ENCODE results near the gene NOP53.
"Not testable (repeated sequence)": the region's sequence is repeated elsewhere in the genome, so short reads cannot be mapped to it uniquely, and the experiment has no call there.

Gene NOP53

GRCh38 chr19:47711652-47712242, 33.6 kb upstream of the NOP53 start:
- Histone ChIP-seq H4K20me1 (ENCODE audit: insufficient read depth, low read length) (no peaks in the 10 kb centered on the region), H3K9me2 (replicated peaks; ENCODE audit: insufficient read depth, low read length) (no peaks in the 10 kb centered on the region), H3K27ac (ENCODE audit: low read length) (no peak overlapping the region), H3K9ac (ENCODE audit: low read length) (no peak overlapping the region), H3K4me1 (ENCODE audit: low read length) (no peaks in the 10 kb centered on the region), H3F3A (ENCODE audit: insufficient read depth, low read length) (no peaks in the 10 kb centered on the region), H3K9me3 (replicated peaks; ENCODE audit: insufficient read depth, low read length) (no peaks in the 10 kb centered on the region), H3K36me3 (replicated peaks; ENCODE audit: insufficient read depth, low read length) (no peaks in the 10 kb centered on the region), H3K27me3 (replicated peaks; ENCODE audit: insufficient read depth, low read length) (peaks cover 63% of the 10 kb centered on the region), H3K4me3 (ENCODE audit: low read length) (no peak overlapping the region), H3K79me2 (ENCODE audit: low read length) (no peaks in the 10 kb centered on the region), H3K4me2 (ENCODE audit: low read depth, low read length) (no peak overlapping the region), H2AFZ (ENCODE audit: low read length) (no peak overlapping the region)
- no peak for DNase-seq
- TF ChIP-seq EZH2phosphoT487 (IDR thresholded peaks at IDR 0.05; ENCODE audit: low read length): no peak
- no peak for TF ChIP-seq EZH2 (optimal IDR thresholded peaks at IDR 0.05; ENCODE audit: low read depth, low read length)

- no peaks in the 10 kb centered on the region for H3K9me3 ChIP-seq (replicated peaks; ENCODE audit: insufficient read depth, low read length)
- no peaks in the 10 kb centered on the region for H3K4me1 ChIP-seq (ENCODE audit: low read length)
- no peaks in the 10 kb centered on the region for H4K20me1 ChIP-seq (ENCODE audit: insufficient read depth, low read length)
- no peaks in the 10 kb centered on the region for H3F3A ChIP-seq (ENCODE audit: insufficient read depth, low read length)
- H3K36me3 ChIP-seq (replicated peaks; ENCODE audit: insufficient read depth, low read length): no peaks in the 10 kb centered on the region
- no peak within 1 kb of the TSS for H3K4me3 ChIP-seq (ENCODE audit: low read length)
- no peaks in the 10 kb centered on the region for H3K79me2 ChIP-seq (ENCODE audit: low read length)
- H3K9ac ChIP-seq (ENCODE audit: low read length): no peak within 1 kb of the TSS
- H3K27ac ChIP-seq (ENCODE audit: low read length): no peak within 1 kb of the TSS
- no peak within 1 kb of the TSS for H2AFZ ChIP-seq (ENCODE audit: low read length)
- TF ChIP-seq CTCF (IDR thresholded peaks at IDR 0.05; ENCODE audit: low read length) (peak; percentile 58), EZH2 (optimal IDR thresholded peaks at IDR 0.05; ENCODE audit: low read depth, low read length) (no peak), EZH2phosphoT487 (IDR thresholded peaks at IDR 0.05; ENCODE audit: low read length) (no peak)
- no peak within 1 kb of the TSS for H3K4me2 ChIP-seq (ENCODE audit: low read depth, low read length)
- H3K9me2 ChIP-seq (replicated peaks; ENCODE audit: insufficient read depth, low read length): no peaks in the 10 kb centered on the region
- H3K27me3 ChIP-seq (replicated peaks; ENCODE audit: insufficient read depth, low read length): peaks cover 66% of the 10 kb centered on the region
- no peak for DNase-seq
Measured at GRCh38 chr19:47713046-47714021, 32.0 kb upstream of the NOP53 start, which contains the start of gene EHD2. TSS of gene EHD2 (plus strand) at chr19:47713422. CDS start at chr19:47716613, 3,191 bp downstream.

- Histone ChIP-seq H3K9me2 (replicated peaks; ENCODE audit: insufficient read depth, low read length) (no peaks in the 10 kb centered on the region), H3K27ac (ENCODE audit: low read length) (no peak overlapping the region), H3K9ac (ENCODE audit: low read length) (no peak overlapping the region), H3K36me3 (replicated peaks; ENCODE audit: insufficient read depth, low read length) (no peaks in the 10 kb centered on the region), H3K4me1 (ENCODE audit: low read length) (no peaks in the 10 kb centered on the region), H4K20me1 (ENCODE audit: insufficient read depth, low read length) (no peaks in the 10 kb centered on the region), H2AFZ (ENCODE audit: low read length) (no peak overlapping the region), H3K27me3 (replicated peaks; ENCODE audit: insufficient read depth, low read length) (peaks cover 64% of the 10 kb centered on the region), H3K4me2 (ENCODE audit: low read depth, low read length) (no peak overlapping the region), H3K9me3 (replicated peaks; ENCODE audit: insufficient read depth, low read length) (no peaks in the 10 kb centered on the region), H3F3A (ENCODE audit: insufficient read depth, low read length) (no peaks in the 10 kb centered on the region), H3K79me2 (ENCODE audit: low read length) (no peaks in the 10 kb centered on the region), H3K4me3 (ENCODE audit: low read length) (no peak overlapping the region)
- TF ChIP-seq CTCF (IDR thresholded peaks at IDR 0.05; ENCODE audit: low read length) (no peak), EZH2 (optimal IDR thresholded peaks at IDR 0.05; ENCODE audit: low read depth, low read length) (no peak), EZH2phosphoT487 (IDR thresholded peaks at IDR 0.05; ENCODE audit: low read length) (no peak)
- DNase-seq: no peak
Measured at GRCh38 chr19:47714339-47714738, 31.0 kb upstream of the NOP53 start.

GRCh38 chr19:47714855-47715254, 30.5 kb upstream of the NOP53 start:
- not testable (repeated sequence) for H3K4me3 ChIP-seq (ENCODE audit: low read length); H3K4me2 ChIP-seq (ENCODE audit: low read depth, low read length); H3K9ac ChIP-seq (ENCODE audit: low read length); H3K27ac ChIP-seq (ENCODE audit: low read length); H3K4me1 ChIP-seq (ENCODE audit: low read length); H3K36me3 ChIP-seq (replicated peaks; ENCODE audit: insufficient read depth, low read length); H3K9me2 ChIP-seq (replicated peaks; ENCODE audit: insufficient read depth, low read length); H4K20me1 ChIP-seq (ENCODE audit: insufficient read depth, low read length); H3K79me2 ChIP-seq (ENCODE audit: low read length); H3K9me3 ChIP-seq (replicated peaks; ENCODE audit: insufficient read depth, low read length); DNase-seq; H2AFZ ChIP-seq (ENCODE audit: low read length); H3F3A ChIP-seq (ENCODE audit: insufficient read depth, low read length)
- H3K27me3 ChIP-seq (replicated peaks; ENCODE audit: insufficient read depth, low read length): peaks cover 61% of the 10 kb centered on the region
